GM03348 (cell line): ENCODE data around the gene POFUT2.

Experiments used
- DNase-seq: peaks from one replicate; pipeline ENCODE4 v3.0.0; 2012; ENCODE audit warnings: low spot score

The POFUT2 gene

GRCh38 chr21:45282283-45283034, 5.2 kb downstream of the POFUT2 start:
- no peak for DNase-seq

GRCh38 chr21:45281411-45282282, 6.0 kb downstream of the POFUT2 start:
- DNase-seq: no peak

- DNase-seq: no peak
These were observed 6.7 kb downstream of the POFUT2 start for GRCh38 chr21:45280969-45281368.

GRCh38 chr21:45280178-45280821, 7.4 kb downstream of the POFUT2 start:
- no peak for DNase-seq

GRCh38 chr21:45279446-45280177, 8.1 kb downstream of the POFUT2 start:
- DNase-seq: no peak

- DNase-seq: no peak
These were observed 9.4 kb downstream of the POFUT2 start for GRCh38 chr21:45278156-45278911.

- no peak for DNase-seq
These were observed 10.3 kb downstream of the POFUT2 start for GRCh38 chr21:45277101-45278045.

GRCh38 chr21:45276596-45276995, 11.1 kb downstream of the POFUT2 start:
- DNase-seq: no peak

- no peak for DNase-seq
These were observed 17.3 kb downstream of the POFUT2 start for GRCh38 chr21:45270306-45270821.

GRCh38 chr21:45269861-45270260, 17.8 kb downstream of the POFUT2 start:
- no peak for DNase-seq

GRCh38 chr21:45267390-45267760, 20.3 kb downstream of the POFUT2 start:
- DNase-seq: no peak

GRCh38 chr21:45266518-45267389, 20.9 kb downstream of the POFUT2 start:
- DNase-seq: no peak

- DNase-seq: no peak
These were observed 21.8 kb downstream of the POFUT2 start for GRCh38 chr21:45265721-45266517.

GRCh38 chr21:45264912-45265515, 22.7 kb downstream of the POFUT2 start:
- DNase-seq: no peak

GRCh38 chr21:45264146-45264911, 23.4 kb downstream of the POFUT2 start:
- DNase-seq: no peak

GRCh38 chr21:45263534-45263933, 24.2 kb downstream of the POFUT2 start:
- no peak for DNase-seq

- no peak for DNase-seq
These were observed 25.1 kb downstream of the POFUT2 start for GRCh38 chr21:45262616-45263015.
